Keratinocyte (primary cell): ENCODE measurements around the gene LRCH2. TPM values are rescaled to one million over a fixed set of nuclear protein-coding genes. Genes with fewer than 3 reads are reported as not detected.

Experiments used
- DNase-seq: peaks from one replicate; pipeline ENCODE4 v3.0.0-alpha.2; 2011; ENCODE audit warnings: low read depth, missing footprints, low spot score
- FAIRE-seq: peaks from 2 replicates; lab custom pipeline; 2011; peaks lifted over from hg19 to GRCh38; lab: Jason Lieb, UNC
- H2AFZ ChIP-seq: 2 replicates; pipeline ENCODE4 v1.6.0; 2012; ENCODE audit warnings: low read length, control low read depth, inconsistent platforms; ENCODE audit not compliant: control insufficient read depth
- H3K27ac ChIP-seq: 2 replicates; pipeline ENCODE4 v1.5.1; 2011; ENCODE audit warnings: low read length; ENCODE audit not compliant: control insufficient read depth, insufficient read depth
- H3K27me3 ChIP-seq: 3 replicates; pipeline ENCODE4 v1.6.0; 2011; ENCODE audit warnings: low read length; ENCODE audit not compliant: control insufficient read depth, insufficient read depth; ENCODE audit errors: extremely low read depth
- H3K36me3 ChIP-seq, 2 experiments: 2 replicates in 1 of 2; 3 replicates in 1 of 2; pipeline ENCODE4 v1.5.1; 2011; ENCODE audit warnings: low read length in 2 of 2, mild to moderate bottlenecking in 1 of 2; ENCODE audit not compliant: control insufficient read depth in 2 of 2, insufficient read depth in 2 of 2; ENCODE audit errors: extremely low read depth in 1 of 2
- H3K4me1 ChIP-seq: 3 replicates; pipeline ENCODE4 v1.5.1; 2011; ENCODE audit warnings: low read length; ENCODE audit not compliant: control insufficient read depth, insufficient read depth; ENCODE audit errors: extremely low read depth
- H3K4me2 ChIP-seq: 3 replicates; pipeline ENCODE4 v1.6.0; 2011; ENCODE audit warnings: low read depth, low read length; ENCODE audit not compliant: control insufficient read depth, insufficient read depth; ENCODE audit errors: extremely low read depth
- H3K4me3 ChIP-seq, 3 experiments: fragments of 200-600 bp in 1 of 3; sonication (generic) in 1 of 3; 2 replicates in 2 of 3; 3 replicates in 1 of 3; pipeline ENCODE4 v1.5.1; 2011 to 2016; ENCODE audit warnings: low read length in 3 of 3, mild to moderate bottlenecking in 3 of 3, control low read depth in 2 of 3, inconsistent platforms in 1 of 3, low read depth in 1 of 3, mixed read lengths in 1 of 3, mixed run types in 1 of 3, moderate library complexity in 1 of 3; ENCODE audit not compliant: control insufficient read depth in 2 of 3, insufficient read depth in 2 of 3; ENCODE audit errors: extremely low read depth in 1 of 3
- H3K79me2 ChIP-seq: 2 replicates; pipeline ENCODE4 v1.6.0; 2012; ENCODE audit warnings: low read length; ENCODE audit not compliant: control insufficient read depth, insufficient read depth
- H3K9ac ChIP-seq: 3 replicates; pipeline ENCODE4 v1.6.0; 2011; ENCODE audit warnings: low read length; ENCODE audit not compliant: control insufficient read depth, insufficient read depth; ENCODE audit errors: extremely low read depth
- H3K9me1 ChIP-seq: 3 replicates; pipeline ENCODE4 v1.6.0; 2011; ENCODE audit warnings: low read length; ENCODE audit not compliant: control insufficient read depth, insufficient read depth; ENCODE audit errors: extremely low read depth
- H3K9me3 ChIP-seq: 2 replicates; pipeline ENCODE4 v1.5.1; 2012; ENCODE audit warnings: low read depth, low read length; ENCODE audit not compliant: control insufficient read depth
- H4K20me1 ChIP-seq: 3 replicates; pipeline ENCODE4 v1.6.0; 2011; ENCODE audit warnings: low read length; ENCODE audit not compliant: control insufficient read depth, insufficient read depth; ENCODE audit errors: extremely low read depth
- CTCF ChIP-seq, 3 experiments: IDR thresholded peaks in 1 of 3; conservative IDR thresholded peaks in 1 of 3; optimal IDR thresholded peaks in 1 of 3; 2 replicates in 2 of 3; 3 replicates in 1 of 3; pipeline versions ENCODE3 to v1.5.1; 2011; ENCODE audit warnings: low read length in 3 of 3, mild to moderate bottlenecking in 3 of 3, moderate library complexity in 2 of 3, control low read depth in 1 of 3, inconsistent platforms in 1 of 3; ENCODE audit not compliant: insufficient read depth in 2 of 3; ENCODE audit errors: extremely low read depth in 1 of 3
- EZH2 ChIP-seq: IDR thresholded peaks from one replicate; pipeline ENCODE4 v1.6.1; 2012; ENCODE audit warnings: inconsistent platforms, mild to moderate bottlenecking, low read length, moderate library complexity
- dilution Hi-C: fragments of 300-500 bp; cut with MboI; formaldehyde crosslinking; loops from one replicate; pipeline ENCODE4 v1.7.0; 2020; ENCODE audit warnings: low sequenced_read_pairs; ENCODE audit not compliant: extremely low pct_ligation_motif_present
- polyA plus RNA-seq, 5 experiments: library from polyadenylated mRNA; depleted of rRNA in 3 of 5; stranded (reverse) in 3 of 5; stranded (forward) in 1 of 5; unstranded in 1 of 5; fragments of >200 nt; gene quantifications; 1 replicate in 1 of 5; 2 replicates in 3 of 5; 3 replicates in 1 of 5; pipeline versions ENCODE4 v1.2.1 to v1.2.3, GENCODE V29; 2011 to 2012; ENCODE audit warnings: missing spikeins in 2 of 5, low read depth in 1 of 5, low replicate concordance in 1 of 5

The LRCH2 gene
- polyA plus RNA-seq, 1 donor (not counting 4 experiments of a cell fraction or from before 2014, with no cell fraction given) = not detected

- Histone ChIP-seq H3K4me1 (no peaks in the 10 kb centered on the region), H3K4me3 (no peak overlapping the region), H3K79me2 (no peaks in the 10 kb centered on the region), H3K36me3 (no peaks in the 10 kb centered on the region), H3K27me3 (no peaks in the 10 kb centered on the region), H4K20me1 (no peaks in the 10 kb centered on the region), H2AFZ (no peak overlapping the region), H3K9me1 (no peaks in the 10 kb centered on the region), H3K9me3 (no peaks in the 10 kb centered on the region), H3K4me2 (no peak overlapping the region), H3K9ac (no peak overlapping the region), H3K27ac (no peak overlapping the region)
- dilution Hi-C loops = no loop called here
- TF ChIP-seq EZH2 (no peak), CTCF (optimal IDR thresholded peaks at IDR 0.05 in 1 of 3, IDR thresholded peaks at IDR 0.05 in 1 of 3, conservative IDR thresholded peaks at IDR 0.05 in 1 of 3; ENCODE audit: extremely low read depth in 1 of 3, insufficient read depth in 2 of 3, low read length in 3 of 3) (no peak)
- DNase-seq (no peak), FAIRE-seq (no peak)
Measured at GRCh38 chrX:115251458-115252233, 17.8 kb upstream of the LRCH2 start.

GRCh38 chrX:115237056-115237455 lies 3.2 kb upstream of the LRCH2 start:
- H3K9me1 ChIP-seq = no peaks in the 10 kb centered on the region
- no peak overlapping the region for H2AFZ ChIP-seq
- no peak overlapping the region for H3K4me3 ChIP-seq
- no peaks in the 10 kb centered on the region for H3K9me3 ChIP-seq
- no peak overlapping the region for H3K27ac ChIP-seq
- H4K20me1 ChIP-seq = no peaks in the 10 kb centered on the region
- no peak overlapping the region for H3K4me2 ChIP-seq
- no peaks in the 10 kb centered on the region for H3K4me1 ChIP-seq
- DNase-seq = no peak
- TF ChIP-seq CTCF (optimal IDR thresholded peaks at IDR 0.05 in 1 of 3, IDR thresholded peaks at IDR 0.05 in 1 of 3, conservative IDR thresholded peaks at IDR 0.05 in 1 of 3; ENCODE audit: extremely low read depth in 1 of 3, insufficient read depth in 2 of 3, low read length in 3 of 3) (no peak), EZH2 (no peak)
- dilution Hi-C loops = no loop called here
- no peak overlapping the region for H3K9ac ChIP-seq
- no peaks in the 10 kb centered on the region for H3K79me2 ChIP-seq
- H3K27me3 ChIP-seq = peaks cover 20% of the 10 kb centered on the region
- no peak for FAIRE-seq
- no peaks in the 10 kb centered on the region for H3K36me3 ChIP-seq
